Neural cell (in vitro differentiated cells): ENCODE data around the gene FCHO2. TPM values are rescaled to one million over a fixed set of nuclear protein-coding genes. Genes with fewer than 3 reads are reported as not detected.

Source experiments
- H2AFZ ChIP-seq: fragments of 200-600, 300-800 bp; sonication (generic), shearing (Covaris generic); 2 replicates; pipeline ENCODE4 v1.6.0; 2014; ENCODE audit warnings: low read depth, mild to moderate bottlenecking, antibody characterized with exemption, low read length, moderate library complexity
- H3F3A ChIP-seq: fragments of 200-600 bp; shearing (Covaris generic); 2 replicates; pipeline ENCODE4 v1.6.1; 2016; ENCODE audit warnings: mild to moderate bottlenecking, moderate library complexity, mixed read lengths, antibody characterized with exemption, low read length; ENCODE audit not compliant: insufficient read depth, poor library complexity, severe bottlenecking
- H3K27ac ChIP-seq: fragments of 200-600, 300-800 bp; sonication (generic), shearing (Covaris generic); 2 replicates; pipeline ENCODE4 v1.5.1; 2014; ENCODE audit warnings: mild to moderate bottlenecking, low read length, moderate library complexity
- H3K27me3 ChIP-seq: fragments of 300-800, 200-600 bp; sonication (generic), shearing (Covaris generic); 2 replicates; pipeline ENCODE4 v1.6.0; 2014; ENCODE audit warnings: mild to moderate bottlenecking, low read depth, low read length, moderate library complexity; ENCODE audit not compliant: insufficient read depth
- H3K36me3 ChIP-seq: fragments of 300-800, 200-600 bp; sonication (generic), shearing (Covaris generic); 2 replicates; pipeline ENCODE4 v1.5.1; 2014; ENCODE audit warnings: mild to moderate bottlenecking, antibody characterized with exemption, low read length, moderate library complexity; ENCODE audit not compliant: insufficient read depth
- H3K4me2 ChIP-seq: fragments of 300-800, 200-600 bp; sonication (generic), shearing (Covaris generic); 2 replicates; pipeline ENCODE4 v1.6.0; 2014; ENCODE audit warnings: mild to moderate bottlenecking, low read length
- H3K4me3 ChIP-seq: fragments of 300-800, 200-600 bp; sonication (generic), shearing (Covaris generic); 2 replicates; pipeline ENCODE4 v1.5.1; 2014; ENCODE audit warnings: mild to moderate bottlenecking, low read length, moderate library complexity
- H3K79me2 ChIP-seq: fragments of 200-600 bp; shearing (Covaris generic); replicated peaks from 2 replicates; pipeline ENCODE4 v1.6.0; 2014; ENCODE audit warnings: mild to moderate bottlenecking, low read length, moderate library complexity; ENCODE audit not compliant: insufficient read depth
- H3K9ac ChIP-seq: fragments of 300-800, 200-600 bp; sonication (generic), shearing (Covaris generic); 2 replicates; pipeline ENCODE4 v1.6.1; 2016; ENCODE audit warnings: mild to moderate bottlenecking, low read length, mixed read lengths
- H3K9me2 ChIP-seq: fragments of 200-600 bp; shearing (Covaris generic); 2 replicates; pipeline ENCODE4 v1.6.1; 2016; ENCODE audit warnings: mild to moderate bottlenecking, low read length, mixed read lengths; ENCODE audit not compliant: insufficient read depth
- H3K9me3 ChIP-seq: fragments of 200-600, 300-800 bp; sonication (generic), shearing (Covaris generic); 2 replicates; pipeline ENCODE4 v1.6.1; 2016; ENCODE audit warnings: mild to moderate bottlenecking, mixed run types, low read length, moderate library complexity, mixed read lengths
- H4K20me1 ChIP-seq: fragments of 200-600 bp; shearing (Covaris generic); 2 replicates; pipeline ENCODE4 v1.6.1; 2016; ENCODE audit warnings: mild to moderate bottlenecking, mixed run types; ENCODE audit not compliant: insufficient read depth
- CTCF ChIP-seq: fragments of 450-650 bp; IDR thresholded peaks from 2 replicates; pipeline ENCODE4 v1.5.1; 2014; ENCODE audit warnings: antibody characterized with exemption, mild to moderate bottlenecking, moderate library complexity; ENCODE audit not compliant: poor library complexity, severe bottlenecking
- EP300 ChIP-seq: fragments of 450-650 bp; conservative IDR thresholded peaks from 2 replicates; pipeline ENCODE4 v1.6.1; 2014; ENCODE audit warnings: antibody characterized with exemption, mild to moderate bottlenecking, moderate library complexity; ENCODE audit not compliant: poor library complexity, severe bottlenecking
- EZH2 ChIP-seq: fragments of 200-600, 300-800 bp; shearing (Covaris generic), sonication (generic); IDR thresholded peaks from 2 replicates; pipeline ENCODE4 v1.6.1; 2014; ENCODE audit warnings: antibody characterized with exemption, low read length, borderline replicate concordance, mild to moderate bottlenecking; ENCODE audit not compliant: insufficient read depth, poor library complexity, severe bottlenecking
- MXI1 ChIP-seq: fragments of 450-650 bp; conservative IDR thresholded peaks from 2 replicates; pipeline ENCODE4 v1.6.1; 2014; ENCODE audit warnings: antibody characterized with exemption, mild to moderate bottlenecking; ENCODE audit not compliant: poor library complexity, severe bottlenecking
- POLR2AphosphoS5 ChIP-seq: IDR thresholded peaks from 2 replicates; pipeline ENCODE4 v1.6.1; 2012
- RAD21 ChIP-seq: fragments of 450-650 bp; conservative IDR thresholded peaks from 2 replicates; pipeline ENCODE4 v1.6.1; 2014; ENCODE audit warnings: antibody characterized with exemption, mild to moderate bottlenecking, moderate library complexity
- SMC3 ChIP-seq: fragments of 450-650 bp; conservative IDR thresholded peaks from 2 replicates; pipeline ENCODE4 v1.6.1; 2014; ENCODE audit warnings: antibody characterized with exemption, mild to moderate bottlenecking, moderate library complexity; ENCODE audit not compliant: poor library complexity
- TAF1 ChIP-seq: IDR thresholded peaks from 2 replicates; pipeline ENCODE4 v1.6.1; 2012; ENCODE audit warnings: low read depth
- polyA plus RNA-seq: library from polyadenylated mRNA; depleted of rRNA; stranded (reverse); fragments of >200 nt; gene quantifications from 2 replicates; pipeline ENCODE4 v1.2.3, GENCODE V29; 2014
- TF ChIP-seq, protein P1 (sequence below): IDR thresholded peaks from 2 replicates; pipeline ENCODE4 v1.6.1; 2012; ENCODE audit warnings: borderline replicate concordance

Gene FCHO2
- polyA plus RNA-seq, 1 donor from 2014 or later, result 24.3 TPM

GRCh38 chr5:73045623-73046022 lies 89.8 kb downstream of the FCHO2 start:
- Histone ChIP-seq H3K4me3 (no peak overlapping the region), H3K36me3 (no peaks in the 10 kb centered on the region), H2AFZ (no peak overlapping the region), H4K20me1 (no peaks in the 10 kb centered on the region), H3K27me3 (no peaks in the 10 kb centered on the region), H3K4me2 (no peak overlapping the region), H3K9me3 (no peaks in the 10 kb centered on the region), H3K9me2 (no peaks in the 10 kb centered on the region), H3K27ac (no peak overlapping the region), H3K9ac (no peak overlapping the region), H3K79me2 (no peaks in the 10 kb centered on the region), H3F3A (no peaks in the 10 kb centered on the region)
- TF ChIP-seq CTCF, result no peak

DNA sequence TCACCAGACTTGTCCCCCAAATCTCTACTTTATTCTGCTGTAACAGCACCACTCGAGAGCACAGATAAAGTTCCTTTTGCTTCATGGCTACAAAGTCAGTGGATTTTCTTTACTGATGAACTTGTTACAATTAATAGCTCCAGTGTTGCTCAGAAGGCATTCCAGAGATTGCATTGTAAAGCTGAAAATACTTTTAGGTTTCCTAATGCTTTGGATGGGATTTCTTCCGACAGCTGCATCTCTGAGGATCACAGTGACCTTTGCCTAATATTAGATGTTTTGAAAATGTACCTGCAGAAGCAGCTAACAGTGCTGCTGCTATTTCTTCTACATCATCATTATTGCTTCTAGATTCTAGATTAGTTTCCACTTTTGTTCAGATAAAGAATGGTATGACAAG lies 105.8 kb downstream of the FCHO2 start:
- Histone ChIP-seq H3K79me2 (no peaks in the 10 kb centered on the region), H3F3A (no peaks in the 10 kb centered on the region), H3K9me2 (no peaks in the 10 kb centered on the region), H3K36me3 (no peaks in the 10 kb centered on the region), H2AFZ (no peak overlapping the region), H3K27ac (no peak overlapping the region), H3K9ac (no peak overlapping the region), H3K4me3 (no peak overlapping the region), H3K4me2 (no peak overlapping the region), H3K27me3 (no peaks in the 10 kb centered on the region), H4K20me1 (no peaks in the 10 kb centered on the region), H3K9me3 (no peaks in the 10 kb centered on the region)
- TF ChIP-seq RAD21, result no peak
- TF ChIP-seq, protein P1, sequence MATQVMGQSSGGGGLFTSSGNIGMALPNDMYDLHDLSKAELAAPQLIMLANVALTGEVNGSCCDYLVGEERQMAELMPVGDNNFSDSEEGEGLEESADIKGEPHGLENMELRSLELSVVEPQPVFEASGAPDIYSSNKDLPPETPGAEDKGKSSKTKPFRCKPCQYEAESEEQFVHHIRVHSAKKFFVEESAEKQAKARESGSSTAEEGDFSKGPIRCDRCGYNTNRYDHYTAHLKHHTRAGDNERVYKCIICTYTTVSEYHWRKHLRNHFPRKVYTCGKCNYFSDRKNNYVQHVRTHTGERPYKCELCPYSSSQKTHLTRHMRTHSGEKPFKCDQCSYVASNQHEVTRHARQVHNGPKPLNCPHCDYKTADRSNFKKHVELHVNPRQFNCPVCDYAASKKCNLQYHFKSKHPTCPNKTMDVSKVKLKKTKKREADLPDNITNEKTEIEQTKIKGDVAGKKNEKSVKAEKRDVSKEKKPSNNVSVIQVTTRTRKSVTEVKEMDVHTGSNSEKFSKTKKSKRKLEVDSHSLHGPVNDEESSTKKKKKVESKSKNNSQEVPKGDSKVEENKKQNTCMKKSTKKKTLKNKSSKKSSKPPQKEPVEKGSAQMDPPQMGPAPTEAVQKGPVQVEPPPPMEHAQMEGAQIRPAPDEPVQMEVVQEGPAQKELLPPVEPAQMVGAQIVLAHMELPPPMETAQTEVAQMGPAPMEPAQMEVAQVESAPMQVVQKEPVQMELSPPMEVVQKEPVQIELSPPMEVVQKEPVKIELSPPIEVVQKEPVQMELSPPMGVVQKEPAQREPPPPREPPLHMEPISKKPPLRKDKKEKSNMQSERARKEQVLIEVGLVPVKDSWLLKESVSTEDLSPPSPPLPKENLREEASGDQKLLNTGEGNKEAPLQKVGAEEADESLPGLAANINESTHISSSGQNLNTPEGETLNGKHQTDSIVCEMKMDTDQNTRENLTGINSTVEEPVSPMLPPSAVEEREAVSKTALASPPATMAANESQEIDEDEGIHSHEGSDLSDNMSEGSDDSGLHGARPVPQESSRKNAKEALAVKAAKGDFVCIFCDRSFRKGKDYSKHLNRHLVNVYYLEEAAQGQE, result no peak
- no peak for TF ChIP-seq TAF1
- TF ChIP-seq EP300, result no peak
- TF ChIP-seq SMC3, result no peak
- TF ChIP-seq POLR2AphosphoS5, result no peak
- TF ChIP-seq MXI1, result no peak
- TF ChIP-seq EZH2, result no peak
- TF ChIP-seq CTCF, result no peak
